HepG2 (cell line): Measurements from ENCODE around the gene SLC38A2.

Source experiments
- ESRRA ChIP-seq: sonication (generic); formaldehyde crosslinking; IDR thresholded peaks from 2 replicates; pipeline ENCODE4 v1.5.1; 2020; ENCODE audit warnings: mild to moderate bottlenecking, low read depth, missing genetic modification reagents
- MTA3 ChIP-seq: sonication (generic); formaldehyde crosslinking; IDR thresholded peaks from 2 replicates; pipeline ENCODE4 v1.4.0; 2020; ENCODE audit warnings: missing genetic modification reagents
- POLR2A ChIP-seq, 2 experiments: IDR thresholded peaks; 2 replicates each; pipeline ENCODE4 v1.6.1; 2011; ENCODE audit warnings: low read depth in 2 of 2, low read length in 2 of 2, mild to moderate bottlenecking in 1 of 2, moderate library complexity in 1 of 2; ENCODE audit not compliant: insufficient read depth in 1 of 2
- SP2 ChIP-seq: sonication (generic); formaldehyde crosslinking; IDR thresholded peaks from 2 replicates; pipeline ENCODE4 v1.5.1; 2020; ENCODE audit warnings: mild to moderate bottlenecking, missing genetic modification reagents
- TBP ChIP-seq: sonication (generic); formaldehyde crosslinking; IDR thresholded peaks from 2 replicates; pipeline ENCODE4 v1.5.0; 2020; ENCODE audit warnings: missing genetic modification reagents
- YEATS2 ChIP-seq: sonication (generic); formaldehyde crosslinking; IDR thresholded peaks from 2 replicates; pipeline ENCODE4 v1.4.0; 2020; ENCODE audit warnings: missing genetic modification reagents, borderline replicate concordance
- ZNF639 ChIP-seq: conservative IDR thresholded peaks from 2 replicates; pipeline ENCODE4 v1.6.1; 2018; ENCODE audit warnings: missing genetic modification reagents
- ZSCAN20 ChIP-seq: sonication (generic); formaldehyde crosslinking; IDR thresholded peaks from 2 replicates; pipeline ENCODE4 v1.4.0; 2020; ENCODE audit warnings: missing genetic modification reagents, mild to moderate bottlenecking, borderline replicate concordance

GRCh38 chr12:46351138-46351537 is 21.4 kb downstream of the SLC38A2 start:
- TF ChIP-seq MTA3 (CRISPR knock-in tag), result no peak
- TF ChIP-seq ZSCAN20 (CRISPR knock-in tag), result no peak
- TF ChIP-seq TBP (CRISPR knock-in tag), result no peak
- no peak for TF ChIP-seq SP2 (CRISPR knock-in tag)
- no peak for TF ChIP-seq POLR2A (IDR thresholded peaks at IDR 0.05; ENCODE audit: insufficient read depth in 1 of 2, low read depth in 2 of 2, low read length in 2 of 2)
- TF ChIP-seq YEATS2 (CRISPR knock-in tag), result no peak
- no peak for TF ChIP-seq ESRRA (CRISPR knock-in tag)
- TF ChIP-seq ZNF639 (CRISPR knock-in tag), result no peak
